ENCODE results near the gene TM6SF1.
A peak's percentile ranks its signal among the peaks of the same experiment; 100 is the strongest.
"Not testable (repeated sequence)": the region's sequence is repeated elsewhere in the genome, so short reads cannot be mapped to it uniquely, and the experiment has no call there.

Gene TM6SF1

DNA sequence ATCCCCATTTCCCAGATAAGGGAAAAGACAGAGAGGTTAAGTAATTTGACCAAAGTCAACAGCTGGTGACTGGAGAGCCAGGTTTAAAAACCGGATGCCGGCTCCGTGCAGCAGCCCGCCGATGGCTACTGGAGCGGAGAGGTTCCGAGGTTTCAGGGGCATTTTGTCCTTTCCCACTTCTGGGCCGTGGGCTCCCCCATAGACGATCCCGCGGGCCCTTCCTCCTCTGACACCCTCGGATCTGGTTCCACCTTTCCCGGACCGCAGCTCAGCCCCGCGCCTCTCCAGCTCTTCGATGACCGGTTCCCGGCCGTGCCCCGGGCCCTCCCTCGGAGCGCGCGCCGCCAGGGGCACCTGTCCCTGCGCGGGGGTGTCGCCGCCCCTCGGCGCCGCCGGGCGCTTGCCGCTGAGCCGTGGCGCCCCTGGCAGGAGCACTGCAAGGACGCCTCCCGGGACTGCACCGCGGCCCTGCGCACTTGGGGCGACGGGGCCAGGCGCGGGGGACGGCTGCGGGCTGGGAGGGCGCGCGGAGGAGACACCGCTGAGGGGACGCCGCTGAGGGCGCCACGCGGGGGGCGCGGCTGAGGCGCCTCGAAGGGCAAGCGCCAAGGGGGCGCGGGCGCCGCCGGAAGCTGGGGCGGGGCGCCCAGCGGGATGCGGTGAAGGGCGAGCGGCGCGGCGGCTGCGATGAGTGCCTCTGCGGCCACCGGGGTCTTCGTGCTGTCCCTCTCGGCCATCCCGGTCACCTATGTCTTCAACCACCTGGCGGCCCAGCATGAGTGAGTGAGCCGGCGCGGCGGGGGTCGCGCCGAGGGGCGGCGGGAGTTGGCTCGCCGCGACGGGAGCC is at the start of gene TM6SF1:
TM6SF1 (plus strand) TSS at position 652 of the 847 bp plus-strand sequence; CDS start at position 688, 36 bp downstream.
- DNase-seq (ENCODE audit: low read depth in 2 of 2): no peak

DNA sequence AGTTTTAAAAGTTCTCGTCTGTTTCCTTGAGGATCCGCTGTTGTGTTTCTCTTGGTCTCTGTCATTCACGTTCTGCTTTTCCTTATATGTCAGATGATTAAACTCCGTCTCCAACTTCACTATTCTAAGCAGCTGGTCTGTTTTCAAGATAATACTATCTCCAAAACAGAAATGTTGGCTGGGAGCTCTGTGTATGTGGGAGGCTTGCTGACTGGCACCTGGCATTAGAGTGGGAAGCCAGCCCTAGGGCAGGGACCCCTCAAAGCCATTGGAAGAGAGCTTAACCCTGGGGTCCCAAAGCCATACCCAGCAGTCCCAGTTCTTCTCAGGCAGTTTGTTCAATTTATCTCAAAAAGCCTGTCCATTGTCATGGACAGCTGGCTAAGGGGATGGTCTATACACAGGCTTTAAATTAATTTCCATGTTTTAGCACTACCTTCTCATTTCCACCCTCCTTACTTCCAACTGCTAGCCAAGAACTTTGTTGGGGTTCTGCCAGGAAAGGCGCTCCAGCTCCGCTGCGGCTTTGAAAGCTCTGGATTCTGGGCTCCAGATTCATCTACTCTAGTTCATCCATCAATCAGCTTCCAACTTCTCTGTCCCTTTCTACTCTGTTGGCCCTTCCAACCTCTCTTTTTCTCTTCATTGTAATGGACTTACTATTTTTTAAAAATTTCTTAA is 49.6 kb upstream of the TM6SF1 start:
- DNase-seq (ENCODE audit: low read depth in 2 of 2): no peak

DNA sequence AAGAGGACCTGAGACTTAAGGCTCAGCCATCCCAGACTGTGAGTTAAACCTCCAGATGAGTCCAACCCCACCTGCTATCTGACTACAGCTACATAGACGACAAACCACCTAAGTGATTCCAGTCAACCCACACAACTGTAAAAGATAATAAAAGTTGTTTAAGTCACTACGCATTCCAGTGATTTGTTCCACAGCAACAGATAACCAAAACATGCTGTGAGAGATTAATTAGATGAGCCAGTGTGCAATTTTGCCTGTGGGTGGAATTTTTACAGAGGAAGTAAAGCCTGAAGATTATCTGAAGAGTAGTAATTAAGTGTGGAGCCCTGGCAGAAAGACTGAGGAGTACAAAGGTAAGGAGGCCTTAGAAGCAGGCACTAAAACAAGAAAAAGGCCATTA is 45.8 kb upstream of the TM6SF1 start:
- no peak for DNase-seq (ENCODE audit: low read depth in 2 of 2)

DNA sequence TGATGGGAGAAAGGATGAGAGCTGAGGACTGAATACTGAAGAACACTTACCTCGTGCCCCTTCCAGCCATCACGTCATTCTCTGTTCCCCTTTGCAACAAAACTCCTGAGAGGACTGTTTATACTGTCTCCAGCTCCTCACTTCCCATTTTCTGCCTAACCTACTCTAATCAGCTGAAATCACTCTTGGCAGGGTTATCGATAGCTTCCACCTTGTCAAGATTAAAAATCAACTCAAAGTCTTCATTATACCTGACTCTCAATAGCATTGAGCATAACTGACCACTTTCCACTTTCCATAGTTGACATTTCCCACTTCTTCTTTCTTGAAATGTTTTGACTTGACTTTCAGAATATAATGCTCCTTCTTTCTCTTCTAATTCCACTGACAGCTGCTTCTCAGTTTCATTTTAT is 44.7 kb upstream of the TM6SF1 start:
- no peak for DNase-seq (ENCODE audit: low read depth in 2 of 2)

DNA sequence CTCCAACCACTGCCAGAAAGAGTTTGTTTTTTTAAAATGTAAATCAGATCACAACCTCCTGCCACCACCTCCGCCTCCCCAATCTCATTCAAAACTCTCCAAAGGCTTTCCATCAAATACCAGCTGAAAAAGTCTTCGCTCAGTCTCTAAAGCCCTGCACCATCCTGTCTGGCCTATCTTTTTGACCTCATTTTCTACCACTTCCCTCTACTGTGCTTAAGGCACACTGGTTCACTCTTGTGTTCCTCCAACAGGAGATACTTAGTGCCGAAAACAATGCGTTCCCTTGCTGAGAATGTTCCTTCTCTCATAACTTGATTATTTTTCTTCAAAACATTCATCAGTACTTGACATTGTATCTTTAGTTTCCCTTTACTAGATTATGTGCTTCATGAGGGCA is 43.9 kb upstream of the TM6SF1 start:
- no peak for DNase-seq (ENCODE audit: low read depth in 2 of 2)

DNA sequence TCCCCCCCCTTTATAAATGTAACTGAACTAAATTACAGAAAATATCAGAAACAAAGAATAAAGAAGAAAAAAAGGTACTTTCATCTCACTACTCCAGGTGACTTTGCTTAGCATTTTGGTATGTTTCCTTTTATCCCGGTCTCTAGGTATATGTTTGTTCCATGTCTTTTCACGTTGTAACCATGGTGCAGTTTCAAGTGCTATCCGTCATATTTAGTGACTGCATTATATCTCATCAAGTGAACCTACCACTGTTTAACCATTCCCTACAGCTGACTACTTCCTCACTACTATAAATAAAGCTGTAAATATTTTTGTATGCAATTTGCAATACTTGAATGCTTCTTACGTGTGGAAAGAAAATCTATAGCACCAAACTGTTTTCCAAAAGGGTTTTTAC is 42.6 kb upstream of the TM6SF1 start:
- no peak for DNase-seq (ENCODE audit: low read depth in 2 of 2)

DNA sequence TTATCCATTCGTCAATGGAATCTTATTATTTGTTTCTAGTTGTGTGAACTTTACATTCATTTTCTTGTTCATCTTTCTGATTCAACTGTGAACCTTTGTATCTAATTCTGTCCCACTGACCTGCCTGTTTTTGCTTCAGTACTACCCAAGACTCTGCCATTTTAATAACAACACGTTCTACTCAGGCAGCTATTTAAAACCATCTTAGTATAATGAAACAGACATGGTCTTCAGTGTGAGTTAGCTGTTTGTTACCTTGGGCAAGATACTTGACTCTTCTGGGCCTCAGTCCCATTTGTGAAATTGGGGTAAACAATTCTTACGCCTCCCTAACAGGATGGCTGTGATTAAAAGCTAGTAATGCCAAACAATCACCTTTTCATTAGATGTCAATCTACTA is 42.0 kb upstream of the TM6SF1 start:
- no peak for DNase-seq (ENCODE audit: low read depth in 2 of 2)

DNA sequence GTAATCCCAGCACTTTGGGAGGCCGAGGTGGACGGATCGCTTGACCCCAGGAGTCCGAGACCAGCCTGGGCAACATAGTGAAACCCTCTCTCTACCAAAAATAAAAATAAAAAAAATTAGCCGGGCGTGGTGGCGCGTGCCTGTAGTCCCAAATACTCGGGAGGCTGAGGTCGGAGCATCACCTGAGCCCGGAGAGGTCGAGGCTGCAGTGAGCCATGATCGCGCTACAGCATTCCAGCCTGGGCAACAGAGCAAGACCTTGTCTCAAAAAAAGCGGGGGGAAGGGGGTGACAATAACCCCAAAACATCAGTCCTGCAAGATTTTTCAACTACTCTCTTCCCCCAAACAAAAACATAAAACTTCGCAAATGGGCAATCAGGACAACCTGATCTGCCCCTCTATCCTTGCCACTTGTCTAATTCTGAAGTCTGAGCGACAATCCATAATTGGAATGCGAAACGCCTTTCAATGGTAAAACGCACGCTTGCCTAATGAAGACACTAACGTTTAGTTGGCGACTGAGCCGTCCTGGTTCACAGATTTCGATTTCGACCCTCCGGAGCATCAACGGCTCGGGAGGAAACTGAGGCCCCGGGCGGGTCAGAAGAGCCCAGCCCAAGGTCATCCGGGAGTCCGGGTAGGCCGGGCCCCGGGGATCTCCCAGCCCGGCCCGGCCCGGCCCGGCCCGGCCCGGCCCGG is 41.3 kb upstream of the TM6SF1 start:
- no peak for DNase-seq (ENCODE audit: low read depth in 2 of 2)

DNA sequence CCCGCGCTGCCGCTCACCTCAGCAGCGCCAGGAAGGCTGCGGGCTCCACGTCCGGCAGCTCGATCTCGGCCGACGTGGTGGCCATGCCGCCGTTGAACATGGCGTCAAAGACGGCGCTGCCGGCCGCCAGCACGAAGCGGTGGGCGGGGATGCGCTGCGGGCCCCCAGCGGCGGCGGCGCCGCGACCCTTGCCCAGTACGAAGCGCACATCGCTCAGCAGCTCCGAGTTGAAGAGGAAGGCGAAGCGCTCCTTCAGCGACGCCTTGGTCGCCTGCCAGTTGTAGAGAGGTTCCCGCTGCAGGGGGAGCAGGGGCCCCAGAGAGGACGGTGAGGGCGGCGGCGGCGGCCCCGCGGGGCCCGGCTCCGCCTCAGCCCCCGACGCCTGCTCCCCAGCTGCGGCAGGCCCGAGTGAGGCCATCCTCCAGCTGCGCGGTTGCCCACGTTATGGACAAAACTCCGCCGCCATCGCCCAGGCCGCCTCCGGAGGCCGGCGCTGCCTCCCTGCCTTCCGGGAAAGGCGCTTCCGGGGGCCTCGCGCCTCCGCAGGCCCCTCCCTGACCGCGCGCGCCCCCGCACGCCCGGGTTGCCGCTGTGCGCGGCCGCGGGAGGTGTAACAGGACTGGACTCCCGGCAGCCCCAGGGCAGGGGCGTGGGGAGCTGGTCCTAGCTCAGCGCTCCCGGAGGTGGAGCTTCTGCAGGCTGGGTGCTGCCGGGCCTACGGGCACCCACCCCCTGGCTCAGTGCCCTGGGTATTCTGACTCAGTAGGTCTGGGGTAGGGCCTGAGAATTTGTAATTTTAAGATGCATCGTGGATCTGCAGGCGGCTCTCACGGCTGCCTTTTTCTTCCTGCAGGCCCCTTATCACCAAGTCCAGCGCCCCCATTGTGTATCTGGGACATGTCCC is 40.5 kb upstream of the TM6SF1 start, which contains the start of gene BTBD1:
BTBD1 (minus strand) TSS at position 519 of the 904 bp plus-strand sequence; CDS start at position 418, 101 bp downstream.
- DNase-seq (ENCODE audit: low read depth in 2 of 2): peak; percentile 76 to 88

DNA sequence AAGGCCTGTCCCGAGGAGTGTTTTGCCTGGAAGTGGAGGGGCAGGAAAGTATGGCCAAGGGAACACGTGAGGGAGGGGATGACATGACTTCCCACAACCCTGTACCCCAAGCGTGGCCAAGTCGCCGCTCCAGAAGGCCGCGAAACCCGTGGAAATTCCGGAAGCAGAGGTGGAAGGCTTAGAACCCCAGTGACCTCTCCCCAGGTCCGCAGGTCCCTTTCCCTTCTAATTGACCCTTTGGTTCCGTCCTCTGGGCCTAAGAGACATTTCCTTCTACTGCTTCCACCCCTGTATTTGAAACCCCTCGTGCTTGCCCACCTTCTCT is 39.8 kb upstream of the TM6SF1 start:
- DNase-seq (ENCODE audit: low read depth in 2 of 2): no peak

DNA sequence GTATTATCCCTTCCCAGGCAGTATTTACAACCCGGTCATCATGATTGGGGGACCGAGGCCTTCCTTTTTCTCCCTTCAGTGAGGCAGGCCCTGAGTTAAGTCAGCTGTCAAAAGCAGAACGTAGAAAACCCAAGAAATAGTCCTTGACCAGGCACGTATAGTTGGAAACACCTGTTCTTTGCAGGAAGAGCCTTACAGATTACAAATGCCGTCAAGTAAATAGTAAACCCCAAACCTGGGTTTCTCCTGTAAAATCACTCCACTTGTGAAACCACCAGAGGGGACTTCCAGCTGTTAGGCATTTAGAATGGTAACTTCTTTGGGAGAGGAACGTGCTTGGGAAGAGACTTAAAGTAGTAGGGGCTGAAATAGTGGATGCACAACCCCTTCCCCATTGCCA is 39.4 kb upstream of the TM6SF1 start:
- no peak for DNase-seq (ENCODE audit: low read depth in 2 of 2)

DNA sequence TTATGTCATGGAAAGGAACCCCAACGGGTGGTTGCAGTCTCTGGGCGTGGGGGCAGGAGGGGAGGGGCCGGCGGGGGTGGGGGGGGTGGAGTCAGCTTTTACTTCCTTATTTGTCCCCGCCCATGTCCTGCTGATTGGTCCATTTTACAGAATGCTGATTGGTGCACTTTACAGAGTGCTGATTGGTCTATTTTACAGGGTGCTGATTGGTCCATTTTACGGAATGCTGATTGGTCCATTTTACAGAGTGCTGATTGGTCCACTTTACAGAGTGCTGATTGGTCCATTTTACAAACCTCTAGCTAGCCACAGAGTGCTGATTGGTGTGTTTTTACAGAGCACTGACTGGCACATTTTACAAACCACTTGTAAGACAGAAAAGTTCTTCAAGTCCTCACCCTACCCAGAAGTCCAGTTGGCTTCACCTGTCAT is 38.2 kb upstream of the TM6SF1 start:
- not testable (repeated sequence) for DNase-seq (ENCODE audit: low read depth in 2 of 2)

DNA sequence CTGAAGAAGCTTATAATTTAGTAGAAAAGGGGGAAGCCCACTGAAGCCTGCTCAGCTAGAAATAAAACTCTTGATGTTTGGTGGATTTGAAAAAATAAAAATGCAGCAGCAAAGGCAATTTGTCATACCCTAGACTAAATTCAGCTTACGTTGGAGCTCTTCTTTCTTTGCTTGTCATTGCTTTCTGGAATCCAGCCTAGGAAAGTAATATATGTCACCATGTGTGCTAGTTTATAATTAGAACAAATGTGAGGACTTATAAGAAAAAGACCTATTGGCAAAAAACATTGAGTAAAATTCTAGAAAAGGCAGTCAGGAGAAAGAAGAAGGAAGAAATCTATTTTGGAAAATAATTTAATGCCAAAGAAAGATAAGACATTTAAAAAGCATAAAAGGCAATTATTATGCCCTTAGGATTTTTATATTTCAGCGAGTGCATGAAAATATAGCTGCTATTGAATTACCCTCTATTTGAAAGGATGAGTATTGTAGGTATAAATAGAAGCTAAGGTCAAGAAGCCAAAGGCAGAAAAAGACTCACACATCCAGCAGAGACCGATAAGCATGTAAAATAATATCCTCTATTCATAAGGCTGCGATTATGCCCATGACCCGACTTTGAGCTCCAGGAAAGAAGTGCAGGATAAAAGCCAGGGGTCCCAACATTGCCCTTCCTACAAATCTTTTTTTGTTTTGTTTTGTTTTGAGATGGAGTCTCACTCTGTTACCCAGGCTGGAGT is 29.8 kb upstream of the TM6SF1 start:
- no peak for DNase-seq (ENCODE audit: low read depth in 2 of 2)

DNA sequence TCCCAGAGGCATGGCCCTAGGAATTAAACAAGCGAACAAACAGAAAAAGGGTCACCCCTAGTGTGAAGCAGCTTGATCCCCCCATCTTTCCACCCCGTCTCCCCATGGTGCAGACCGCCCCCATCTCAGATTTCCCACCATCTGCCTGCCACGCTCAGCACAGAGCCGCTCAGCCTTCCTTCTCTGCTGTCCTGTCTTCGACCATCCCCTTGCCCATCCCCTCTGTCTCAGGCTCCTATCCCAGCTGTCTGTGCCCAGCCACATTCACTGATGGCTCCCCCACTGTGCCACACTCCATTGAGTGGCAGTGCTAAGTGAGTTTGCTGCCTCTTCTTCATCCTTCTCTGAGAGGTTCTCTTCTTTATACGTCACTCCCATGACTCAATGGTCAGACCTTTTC is 28.7 kb upstream of the TM6SF1 start:
- DNase-seq (ENCODE audit: low read depth in 2 of 2): no peak

DNA sequence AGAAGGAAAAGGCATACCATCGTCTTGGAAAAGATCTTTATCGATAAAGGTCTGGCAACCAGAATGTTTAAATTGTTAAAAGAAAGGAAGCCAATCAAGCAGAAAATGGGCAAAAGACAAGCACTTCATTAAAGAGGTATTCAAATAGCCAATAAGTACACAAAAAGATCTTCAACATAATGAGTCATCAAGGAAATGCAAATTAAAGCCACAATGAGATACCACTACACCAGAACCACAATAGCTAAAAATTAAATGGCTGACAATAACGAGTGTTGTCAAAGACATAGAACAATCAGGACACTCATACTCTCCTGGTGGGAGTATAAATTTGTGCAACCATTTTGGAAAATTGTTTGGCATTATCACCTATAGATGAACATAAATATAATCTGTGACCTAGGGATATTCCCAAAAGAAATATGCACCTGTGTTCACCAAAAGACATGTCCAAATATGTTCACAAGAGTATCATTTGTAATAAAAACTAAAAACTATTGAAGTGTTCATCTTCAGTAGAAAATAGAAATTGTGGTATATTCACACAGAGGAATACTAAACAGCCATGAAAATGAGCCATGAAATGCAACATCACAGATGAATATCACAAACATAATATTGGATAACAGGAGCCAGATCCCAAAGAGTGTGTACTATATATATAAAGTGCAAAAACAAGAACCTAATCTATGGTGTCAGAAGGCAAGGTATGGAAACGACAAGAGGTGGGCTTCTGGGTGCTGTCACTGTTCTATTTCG is 26.0 kb upstream of the TM6SF1 start:
- no peak for DNase-seq (ENCODE audit: low read depth in 2 of 2)

DNA sequence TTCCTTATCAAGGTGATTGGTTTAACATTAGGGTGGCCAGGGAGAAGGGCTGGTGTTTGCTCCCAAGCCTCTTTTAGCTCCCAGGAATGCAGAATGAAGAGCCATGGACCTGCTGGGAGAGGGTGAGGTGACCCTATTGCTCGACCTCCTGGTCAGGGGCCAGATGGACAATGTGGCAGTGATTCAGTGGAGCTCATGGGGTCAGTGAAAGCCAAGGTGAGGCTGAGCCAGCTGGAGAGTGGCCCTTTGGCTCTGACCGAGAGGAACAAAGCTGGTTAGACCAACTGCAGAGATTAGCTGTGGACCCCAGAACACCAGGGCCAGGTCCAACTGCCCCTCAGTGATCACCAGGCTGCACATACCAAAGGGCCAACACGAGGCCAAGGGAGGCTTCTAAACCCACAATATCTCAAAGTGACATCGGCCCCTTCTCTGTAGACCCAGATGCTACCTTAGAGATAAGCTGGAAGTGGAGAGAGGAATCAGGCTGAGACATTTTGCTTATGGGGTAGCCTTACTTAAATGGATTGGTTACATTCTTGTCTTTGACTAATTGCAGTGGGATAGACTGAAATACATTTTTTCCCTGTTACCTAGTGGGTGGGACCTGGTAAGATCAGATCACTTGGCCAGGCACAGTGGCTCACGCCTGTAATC is 24.6 kb upstream of the TM6SF1 start:
- no peak for DNase-seq (ENCODE audit: low read depth in 2 of 2)

DNA sequence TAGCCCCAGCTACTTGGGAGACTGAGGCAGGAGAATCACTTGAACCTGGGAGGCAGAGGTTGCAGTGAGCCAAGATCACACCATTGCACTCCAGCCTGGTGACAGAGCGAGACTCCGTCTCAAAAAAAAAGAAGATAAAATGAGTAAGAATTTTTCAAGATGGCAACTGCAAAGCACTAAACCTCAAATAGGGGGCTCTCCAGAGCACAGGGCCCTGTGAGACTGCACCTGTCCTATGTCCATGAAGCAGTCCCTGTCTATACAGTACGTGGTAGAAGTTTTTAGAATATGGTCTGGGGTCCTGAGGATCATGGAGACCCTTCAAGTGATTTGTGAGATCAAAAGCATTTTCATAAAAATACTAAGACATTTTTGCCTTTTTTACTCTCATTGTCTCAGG is 22.0 kb upstream of the TM6SF1 start:
- not testable (repeated sequence) for DNase-seq (ENCODE audit: low read depth in 2 of 2)

DNA sequence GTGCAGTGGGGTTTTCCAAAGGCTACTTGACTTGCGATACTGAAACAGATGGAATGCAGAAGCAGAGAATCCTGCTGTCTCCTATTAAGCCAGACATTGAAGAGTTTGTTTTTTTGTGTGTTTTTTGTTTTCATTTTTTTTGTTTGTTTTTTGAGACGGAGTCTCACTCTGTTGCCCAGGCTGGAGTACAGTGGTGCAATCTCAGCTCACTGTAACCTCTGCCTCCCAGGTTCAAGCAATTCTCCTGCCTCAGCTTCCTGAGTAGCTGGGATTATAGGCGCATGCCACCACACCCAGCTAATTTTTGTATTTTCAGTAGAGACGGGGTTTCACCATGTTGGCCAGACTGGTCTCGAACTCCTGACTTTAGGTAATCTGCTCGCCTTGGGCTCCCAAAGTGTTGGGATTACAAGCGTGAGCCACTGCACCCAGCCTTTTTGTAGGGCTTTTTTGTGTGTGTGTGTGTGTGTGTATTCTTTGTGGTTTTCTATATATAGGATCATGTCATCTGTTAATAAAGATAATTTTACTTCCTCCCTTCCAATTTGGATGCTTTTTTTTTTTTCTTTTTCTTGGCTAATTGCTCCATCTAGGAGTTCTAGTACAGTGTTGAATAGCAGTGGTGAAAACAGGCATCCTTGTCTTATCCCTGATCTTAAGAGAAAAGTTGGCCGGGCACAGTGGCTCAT is 21.4 kb upstream of the TM6SF1 start:
- not testable (repeated sequence) for DNase-seq (ENCODE audit: low read depth in 2 of 2)

DNA sequence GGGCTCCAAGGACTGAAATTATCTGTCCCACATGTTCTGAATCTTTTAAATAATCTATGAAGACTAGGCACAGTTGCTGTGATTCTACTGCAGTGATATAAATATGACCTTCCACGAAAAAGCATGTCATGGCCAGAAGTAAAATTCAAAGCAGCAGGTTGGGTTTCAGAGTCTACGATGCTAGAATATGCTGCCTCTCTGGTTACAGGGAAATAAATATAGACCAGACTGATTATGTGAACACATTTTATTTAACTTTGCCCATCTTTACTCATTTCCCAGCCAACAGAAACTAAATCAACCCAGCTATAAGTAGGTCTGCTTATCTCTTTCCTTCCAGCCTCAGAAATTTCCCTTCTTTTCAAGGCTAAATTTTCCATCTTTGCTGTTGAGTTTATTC is 19.9 kb upstream of the TM6SF1 start:
- DNase-seq (ENCODE audit: low read depth in 2 of 2): no peak
